ENCODE results near the gene NUAK1. TPM values are rescaled to one million over a fixed set of nuclear protein-coding genes. Genes with fewer than 3 reads are reported as not detected.

NUAK1 gene
- total RNA-seq, 6 donors from 2014 or later = 7.1 to 28.7 (median 10.9) TPM

GRCh38 chr12:106049105-106049504 lies 89.6 kb downstream of the NUAK1 start:
- 84 to 93% methylated on average over 9 of the region's 9 CpGs for WGBS, 2 donors
- H3K27ac ChIP-seq = no peak overlapping the region
- H3K36me3 ChIP-seq = no peaks in the 10 kb centered on the region
- H3K27me3 ChIP-seq = no peaks in the 10 kb centered on the region
- ATAC-seq (ENCODE audit: low FRiP score in 2 of 2) (peak in 1 of 2 donors; percentile 34), DNase-seq (peak in 1 of 2 donors; percentile 22)
- H3K4me1 ChIP-seq = no peaks in the 10 kb centered on the region
- TF ChIP-seq POLR2A (IDR thresholded peaks at IDR 0.05) (no peak), CTCF (IDR thresholded peaks at IDR 0.05) (no peak)
- no peaks in the 10 kb centered on the region for H3K9me3 ChIP-seq
- no peak overlapping the region for H3K4me3 ChIP-seq

- ATAC-seq (ENCODE audit: low FRiP score in 2 of 2) = no peak
- Histone ChIP-seq H3K4me3 (no peak overlapping the region), H3K4me1 (no peaks in the 10 kb centered on the region), H3K36me3 (no peaks in the 10 kb centered on the region), H3K27ac (no peak overlapping the region), H3K9me3 (no peaks in the 10 kb centered on the region), H3K27me3 (no peaks in the 10 kb centered on the region)
- no peak for DNase-seq
- WGBS, 2 donors = 74 to 81% methylated on average over 6 of the region's 6 CpGs
- TF ChIP-seq CTCF (IDR thresholded peaks at IDR 0.05) = no peak
- TF ChIP-seq POLR2A (IDR thresholded peaks at IDR 0.05) = no peak
- no peak for TF ChIP-seq EP300 (IDR thresholded peaks at IDR 0.05)
- TF ChIP-seq POLR2AphosphoS5 (IDR thresholded peaks at IDR 0.05) = no peak
These were observed 90.1 kb downstream of the NUAK1 start for GRCh38 chr12:106048676-106049075.

- no peaks in the 10 kb centered on the region for H3K27me3 ChIP-seq
- H3K27ac ChIP-seq = no peak overlapping the region
- ATAC-seq (ENCODE audit: low FRiP score in 2 of 2) = no peak
- no peak for DNase-seq
- H3K4me1 ChIP-seq = no peaks in the 10 kb centered on the region
- H3K36me3 ChIP-seq = no peaks in the 10 kb centered on the region
- no peaks in the 10 kb centered on the region for H3K9me3 ChIP-seq
- TF ChIP-seq POLR2AphosphoS5 (IDR thresholded peaks at IDR 0.05) = no peak
- no peak for TF ChIP-seq POLR2A (IDR thresholded peaks at IDR 0.05)
- no peak for TF ChIP-seq CTCF (IDR thresholded peaks at IDR 0.05)
- TF ChIP-seq EP300 (IDR thresholded peaks at IDR 0.05) = no peak
- H3K4me3 ChIP-seq = no peak overlapping the region
- 91 to 93% methylated on average over 1 of the region's 1 CpG for WGBS, 2 donors
These were observed 90.7 kb downstream of the NUAK1 start for GRCh38 chr12:106048016-106048415.

GRCh38 chr12:106046947-106047346 lies 91.8 kb downstream of the NUAK1 start:
- ATAC-seq (ENCODE audit: low FRiP score in 2 of 2) = no peak
- Histone ChIP-seq H3K27ac (no peak overlapping the region), H3K9me3 (no peaks in the 10 kb centered on the region), H3K4me3 (no peak overlapping the region), H3K27me3 (no peaks in the 10 kb centered on the region), H3K4me1 (no peaks in the 10 kb centered on the region), H3K36me3 (no peaks in the 10 kb centered on the region)
- DNase-seq = no peak
- WGBS, 2 donors = 90 to 97% methylated on average over 2 of the region's 2 CpGs
- TF ChIP-seq POLR2AphosphoS5 (IDR thresholded peaks at IDR 0.05) = no peak
- no peak for TF ChIP-seq POLR2A (IDR thresholded peaks at IDR 0.05)
- TF ChIP-seq CTCF (IDR thresholded peaks at IDR 0.05) = no peak
- no peak for TF ChIP-seq EP300 (IDR thresholded peaks at IDR 0.05)

- Histone ChIP-seq H3K27ac (no peak overlapping the region), H3K36me3 (no peaks in the 10 kb centered on the region), H3K9me3 (no peaks in the 10 kb centered on the region), H3K4me1 (no peaks in the 10 kb centered on the region), H3K4me3 (no peak overlapping the region), H3K27me3 (no peaks in the 10 kb centered on the region)
- TF ChIP-seq EP300 (IDR thresholded peaks at IDR 0.05) (no peak), POLR2A (IDR thresholded peaks at IDR 0.05) (no peak), CTCF (IDR thresholded peaks at IDR 0.05) (no peak), POLR2AphosphoS5 (IDR thresholded peaks at IDR 0.05) (no peak)
- DNase-seq (no peak), ATAC-seq (ENCODE audit: low FRiP score in 2 of 2) (no peak)
- 78 to 81% methylated on average over 4 of the region's 4 CpGs for WGBS, 2 donors
These were observed 92.4 kb downstream of the NUAK1 start for GRCh38 chr12:106046301-106046846.
